SK-N-SH treated with all-trans-retinoic acid at 6 μM for 48 hours (cell line): ENCODE measurements around the gene NEAT1.

Experiments used
- ATAC-seq: fragments of 200-7000 bp; cut with Tn5 transposase; 3 replicates; pipeline ENCODE4 v1.9.1; 2020; ENCODE audit warnings: mild to moderate bottlenecking, moderate library complexity
- BACH2 ChIP-seq: fragments of 250-450 bp; sonication (Bioruptor Pico); IDR thresholded peaks from 2 replicates; pipeline ENCODE4 v1.9.0; 2021; ENCODE audit warnings: mild to moderate bottlenecking, borderline replicate concordance
- CSDC2 ChIP-seq: fragments of 250-450 bp; sonication (Bioruptor Pico); IDR thresholded peaks from 2 replicates; pipeline ENCODE4 v1.5.0; 2020; ENCODE audit warnings: mild to moderate bottlenecking, moderate library complexity
- ESRRG ChIP-seq: fragments of 250-450 bp; sonication (Bioruptor Pico); IDR thresholded peaks from 2 replicates; pipeline ENCODE4 v1.6.1; 2021; ENCODE audit warnings: mild to moderate bottlenecking
- GLIS3 ChIP-seq: fragments of 250-450 bp; sonication (Bioruptor Pico); IDR thresholded peaks from 2 replicates; pipeline ENCODE4 v1.5.0; 2020; ENCODE audit warnings: mild to moderate bottlenecking, moderate library complexity
- ISL1 ChIP-seq: fragments of 250-450 bp; sonication (Bioruptor Pico); IDR thresholded peaks from 2 replicates; pipeline ENCODE4 v2.1.2; 2022; ENCODE audit warnings: mild to moderate bottlenecking, moderate library complexity
- OSR1 ChIP-seq: fragments of 250-450 bp; sonication (Bioruptor Pico); IDR thresholded peaks from 2 replicates; pipeline ENCODE4 v1.8.0; 2022; ENCODE audit warnings: moderate library complexity, mild to moderate bottlenecking, inconsistent platforms
- PPARA ChIP-seq: fragments of 250-450 bp; sonication (Bioruptor Pico); IDR thresholded peaks from 2 replicates; pipeline ENCODE4 v1.5.0; 2020; ENCODE audit warnings: mild to moderate bottlenecking, borderline replicate concordance
- RARB ChIP-seq: fragments of 250-450 bp; sonication (Bioruptor Pico); IDR thresholded peaks from 2 replicates; pipeline ENCODE4 v1.8.0; 2021; ENCODE audit warnings: mild to moderate bottlenecking, moderate library complexity
- SNAI2 ChIP-seq: fragments of 250-450 bp; sonication (Bioruptor Pico); IDR thresholded peaks from 2 replicates; pipeline ENCODE4 v1.5.0; 2020; ENCODE audit warnings: mild to moderate bottlenecking, moderate library complexity
- TOX ChIP-seq: fragments of 250-450 bp; sonication (Bioruptor Pico); IDR thresholded peaks from 2 replicates; pipeline ENCODE4 v1.8.0; 2021; ENCODE audit warnings: mild to moderate bottlenecking, moderate library complexity, borderline replicate concordance
- ZC3H10 ChIP-seq: fragments of 250-450 bp; sonication (Bioruptor Pico); IDR thresholded peaks from 2 replicates; pipeline ENCODE4 v1.5.1; 2021; ENCODE audit warnings: mild to moderate bottlenecking, moderate library complexity
- ZFP3 ChIP-seq: fragments of 250-450 bp; sonication (Bioruptor Pico); IDR thresholded peaks from 2 replicates; pipeline ENCODE4 v1.5.0; 2020; ENCODE audit warnings: mild to moderate bottlenecking, moderate library complexity
- ZFP30 ChIP-seq: fragments of 450-650 bp; formaldehyde crosslinking; IDR thresholded peaks from 2 replicates; pipeline ENCODE4 v1.5.0; 2022; ENCODE audit warnings: mild to moderate bottlenecking, moderate library complexity
- ZNF565 ChIP-seq: fragments of 450-650 bp; formaldehyde crosslinking; conservative IDR thresholded peaks from 2 replicates; pipeline ENCODE4 v1.5.0; 2020; ENCODE audit warnings: low read depth, mild to moderate bottlenecking, moderate library complexity
- ZNF70 ChIP-seq: fragments of 450-650 bp; formaldehyde crosslinking; IDR thresholded peaks from 2 replicates; pipeline ENCODE4 v1.5.0; 2020; ENCODE audit warnings: mild to moderate bottlenecking, moderate library complexity
- ZNF8 ChIP-seq: fragments of 450-650 bp; formaldehyde crosslinking; IDR thresholded peaks from 2 replicates; pipeline ENCODE4 v1.5.0; 2020; ENCODE audit warnings: mild to moderate bottlenecking, moderate library complexity
- TF ChIP-seq, protein P1 (sequence below): fragments of 250-450 bp; sonication (Bioruptor Pico); IDR thresholded peaks from 2 replicates; pipeline ENCODE4 v1.5.1; 2021; ENCODE audit warnings: mild to moderate bottlenecking, moderate library complexity
- TF ChIP-seq, protein P2 (sequence below): fragments of 250-450 bp; sonication (Bioruptor Pico); IDR thresholded peaks from 2 replicates; pipeline ENCODE4 v1.5.1; 2020; ENCODE audit warnings: low read depth, mild to moderate bottlenecking, moderate library complexity
- TF ChIP-seq, protein P3 (sequence below): fragments of 250-450 bp; sonication (Bioruptor Pico); IDR thresholded peaks from 2 replicates; pipeline ENCODE4 v1.8.0; 2020; ENCODE audit warnings: mild to moderate bottlenecking, moderate library complexity, borderline replicate concordance
- TF ChIP-seq, protein P4 (sequence below): fragments of 250-450 bp; sonication (Bioruptor Pico); IDR thresholded peaks from 2 replicates; pipeline ENCODE4 v1.5.0; 2020; ENCODE audit warnings: mild to moderate bottlenecking, moderate library complexity

Gene NEAT1

DNA sequence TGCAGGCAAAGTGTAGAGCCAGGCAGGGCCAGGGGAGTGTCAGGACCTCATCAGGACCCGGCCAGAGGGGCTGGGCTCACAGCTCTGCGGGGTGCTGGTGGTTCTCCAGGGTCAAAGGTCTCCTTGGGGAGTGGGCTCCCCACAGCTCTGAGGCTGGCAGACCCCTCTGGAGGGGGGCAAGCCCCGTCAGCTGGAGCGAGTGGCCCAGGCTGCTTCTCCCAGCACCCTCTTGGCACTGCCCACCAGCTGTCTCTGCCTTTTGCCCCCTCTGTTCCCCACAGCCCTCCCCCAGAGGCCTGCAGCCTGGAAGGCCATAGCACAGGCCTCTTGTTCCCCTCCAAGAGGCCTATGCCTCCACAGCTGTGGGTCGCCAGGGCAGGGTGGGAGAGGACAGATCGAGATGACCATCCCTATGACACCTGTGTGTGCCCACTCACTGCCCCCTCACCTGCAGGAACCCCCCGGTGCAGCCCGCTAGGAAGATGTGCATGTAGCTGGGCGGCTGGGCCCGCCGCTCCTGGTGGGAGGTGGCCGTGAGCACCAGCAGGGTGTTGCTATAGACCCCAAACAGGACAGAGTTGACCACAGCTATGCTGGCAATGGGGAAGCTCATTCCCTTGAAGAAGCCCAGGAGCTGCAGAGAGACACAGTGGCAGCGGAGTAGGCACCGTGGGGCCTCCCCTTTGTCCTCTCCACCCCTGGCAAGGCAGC, 43.5 kb upstream of the NEAT1 start:
- TF ChIP-seq ZFP3 (no peak), ESRRG (CRISPR knock-in tag) (no peak), OSR1 (CRISPR knock-in tag) (no peak), ZFP30 (CRISPR knock-in tag) (no peak), SNAI2 (CRISPR knock-in tag) (no peak), CSDC2 (CRISPR knock-in tag) (no peak), ZNF70 (CRISPR knock-in tag) (no peak), ZC3H10 (CRISPR knock-in tag) (no peak), ZNF8 (CRISPR knock-in tag) (no peak), BACH2 (CRISPR knock-in tag) (no peak)
- TF ChIP-seq, protein P1, sequence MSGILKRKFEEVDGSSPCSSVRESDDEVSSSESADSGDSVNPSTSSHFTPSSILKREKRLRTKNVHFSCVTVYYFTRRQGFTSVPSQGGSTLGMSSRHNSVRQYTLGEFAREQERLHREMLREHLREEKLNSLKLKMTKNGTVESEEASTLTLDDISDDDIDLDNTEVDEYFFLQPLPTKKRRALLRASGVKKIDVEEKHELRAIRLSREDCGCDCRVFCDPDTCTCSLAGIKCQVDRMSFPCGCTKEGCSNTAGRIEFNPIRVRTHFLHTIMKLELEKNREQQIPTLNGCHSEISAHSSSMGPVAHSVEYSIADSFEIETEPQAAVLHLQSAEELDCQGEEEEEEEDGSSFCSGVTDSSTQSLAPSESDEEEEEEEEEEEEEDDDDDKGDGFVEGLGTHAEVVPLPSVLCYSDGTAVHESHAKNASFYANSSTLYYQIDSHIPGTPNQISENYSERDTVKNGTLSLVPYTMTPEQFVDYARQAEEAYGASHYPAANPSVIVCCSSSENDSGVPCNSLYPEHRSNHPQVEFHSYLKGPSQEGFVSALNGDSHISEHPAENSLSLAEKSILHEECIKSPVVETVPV = no peak
- TF ChIP-seq, protein P2, sequence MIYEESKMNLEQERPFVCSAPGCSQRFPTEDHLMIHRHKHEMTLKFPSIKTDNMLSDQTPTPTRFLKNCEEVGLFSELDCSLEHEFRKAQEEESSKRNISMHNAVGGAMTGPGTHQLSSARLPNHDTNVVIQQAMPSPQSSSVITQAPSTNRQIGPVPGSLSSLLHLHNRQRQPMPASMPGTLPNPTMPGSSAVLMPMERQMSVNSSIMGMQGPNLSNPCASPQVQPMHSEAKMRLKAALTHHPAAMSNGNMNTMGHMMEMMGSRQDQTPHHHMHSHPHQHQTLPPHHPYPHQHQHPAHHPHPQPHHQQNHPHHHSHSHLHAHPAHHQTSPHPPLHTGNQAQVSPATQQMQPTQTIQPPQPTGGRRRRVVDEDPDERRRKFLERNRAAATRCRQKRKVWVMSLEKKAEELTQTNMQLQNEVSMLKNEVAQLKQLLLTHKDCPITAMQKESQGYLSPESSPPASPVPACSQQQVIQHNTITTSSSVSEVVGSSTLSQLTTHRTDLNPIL (CRISPR knock-in tag) = no peak
- TF ChIP-seq, all 23 proteins: peak for 0
- no peak for ATAC-seq

DNA sequence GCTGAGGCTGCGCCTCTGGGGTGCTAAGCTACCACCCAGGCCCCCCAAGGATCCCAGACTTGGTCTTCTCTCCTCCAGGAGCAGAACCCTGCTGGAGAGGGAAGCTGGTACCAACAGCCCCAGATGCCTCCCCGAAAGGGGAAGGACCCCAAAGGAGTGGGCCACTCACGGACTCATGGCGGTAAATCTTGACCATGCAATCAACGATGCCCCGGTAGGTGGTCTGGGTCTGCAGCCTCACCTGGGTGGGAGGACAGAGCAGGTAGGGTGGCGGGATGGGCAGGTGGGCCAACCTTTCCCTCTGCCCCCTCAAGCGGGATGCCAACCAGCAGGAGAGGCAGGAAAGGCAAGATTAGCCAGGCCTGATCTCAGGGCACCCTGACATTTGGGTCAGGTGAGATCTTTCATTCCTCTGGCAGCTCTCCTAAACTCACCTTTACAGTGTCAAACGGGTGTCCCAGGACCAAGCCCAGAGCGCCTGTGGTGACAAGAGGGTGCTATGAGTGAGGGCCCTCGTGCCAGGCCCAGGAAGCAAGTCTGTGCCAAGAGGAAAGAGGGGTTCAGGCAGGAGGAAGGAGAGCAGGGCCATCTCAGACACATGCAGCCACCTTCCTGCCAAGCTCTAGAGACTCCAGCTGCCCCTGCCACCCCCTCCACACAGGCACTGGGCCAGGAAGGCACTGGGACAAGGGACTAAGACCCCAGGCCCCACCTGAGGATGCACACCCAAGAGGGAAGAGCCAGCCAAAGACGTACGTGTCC, 42.7 kb upstream of the NEAT1 start:
- TF ChIP-seq, protein P3, sequence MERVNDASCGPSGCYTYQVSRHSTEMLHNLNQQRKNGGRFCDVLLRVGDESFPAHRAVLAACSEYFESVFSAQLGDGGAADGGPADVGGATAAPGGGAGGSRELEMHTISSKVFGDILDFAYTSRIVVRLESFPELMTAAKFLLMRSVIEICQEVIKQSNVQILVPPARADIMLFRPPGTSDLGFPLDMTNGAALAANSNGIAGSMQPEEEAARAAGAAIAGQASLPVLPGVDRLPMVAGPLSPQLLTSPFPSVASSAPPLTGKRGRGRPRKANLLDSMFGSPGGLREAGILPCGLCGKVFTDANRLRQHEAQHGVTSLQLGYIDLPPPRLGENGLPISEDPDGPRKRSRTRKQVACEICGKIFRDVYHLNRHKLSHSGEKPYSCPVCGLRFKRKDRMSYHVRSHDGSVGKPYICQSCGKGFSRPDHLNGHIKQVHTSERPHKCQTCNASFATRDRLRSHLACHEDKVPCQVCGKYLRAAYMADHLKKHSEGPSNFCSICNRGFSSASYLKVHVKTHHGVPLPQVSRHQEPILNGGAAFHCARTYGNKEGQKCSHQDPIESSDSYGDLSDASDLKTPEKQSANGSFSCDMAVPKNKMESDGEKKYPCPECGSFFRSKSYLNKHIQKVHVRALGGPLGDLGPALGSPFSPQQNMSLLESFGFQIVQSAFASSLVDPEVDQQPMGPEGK (CRISPR knock-in tag) = no peak
- TF ChIP-seq RARB (CRISPR knock-in tag) = no peak
- no peak for TF ChIP-seq ZFP3
- TF ChIP-seq, protein P1 = no peak
- TF ChIP-seq ZNF565 = no peak
- TF ChIP-seq ZNF8 (CRISPR knock-in tag) = no peak
- no peak for TF ChIP-seq PPARA
- TF ChIP-seq TOX (CRISPR knock-in tag) = no peak
- no peak for TF ChIP-seq ZNF70 (CRISPR knock-in tag)
- no peak for TF ChIP-seq ZFP30 (CRISPR knock-in tag)
- no peak for TF ChIP-seq ISL1
- no peak for TF ChIP-seq BACH2 (CRISPR knock-in tag)
- TF ChIP-seq, protein P2 (CRISPR knock-in tag) = no peak
- TF ChIP-seq SNAI2 (CRISPR knock-in tag) = no peak
- TF ChIP-seq GLIS3 = no peak
- TF ChIP-seq, protein P4, sequence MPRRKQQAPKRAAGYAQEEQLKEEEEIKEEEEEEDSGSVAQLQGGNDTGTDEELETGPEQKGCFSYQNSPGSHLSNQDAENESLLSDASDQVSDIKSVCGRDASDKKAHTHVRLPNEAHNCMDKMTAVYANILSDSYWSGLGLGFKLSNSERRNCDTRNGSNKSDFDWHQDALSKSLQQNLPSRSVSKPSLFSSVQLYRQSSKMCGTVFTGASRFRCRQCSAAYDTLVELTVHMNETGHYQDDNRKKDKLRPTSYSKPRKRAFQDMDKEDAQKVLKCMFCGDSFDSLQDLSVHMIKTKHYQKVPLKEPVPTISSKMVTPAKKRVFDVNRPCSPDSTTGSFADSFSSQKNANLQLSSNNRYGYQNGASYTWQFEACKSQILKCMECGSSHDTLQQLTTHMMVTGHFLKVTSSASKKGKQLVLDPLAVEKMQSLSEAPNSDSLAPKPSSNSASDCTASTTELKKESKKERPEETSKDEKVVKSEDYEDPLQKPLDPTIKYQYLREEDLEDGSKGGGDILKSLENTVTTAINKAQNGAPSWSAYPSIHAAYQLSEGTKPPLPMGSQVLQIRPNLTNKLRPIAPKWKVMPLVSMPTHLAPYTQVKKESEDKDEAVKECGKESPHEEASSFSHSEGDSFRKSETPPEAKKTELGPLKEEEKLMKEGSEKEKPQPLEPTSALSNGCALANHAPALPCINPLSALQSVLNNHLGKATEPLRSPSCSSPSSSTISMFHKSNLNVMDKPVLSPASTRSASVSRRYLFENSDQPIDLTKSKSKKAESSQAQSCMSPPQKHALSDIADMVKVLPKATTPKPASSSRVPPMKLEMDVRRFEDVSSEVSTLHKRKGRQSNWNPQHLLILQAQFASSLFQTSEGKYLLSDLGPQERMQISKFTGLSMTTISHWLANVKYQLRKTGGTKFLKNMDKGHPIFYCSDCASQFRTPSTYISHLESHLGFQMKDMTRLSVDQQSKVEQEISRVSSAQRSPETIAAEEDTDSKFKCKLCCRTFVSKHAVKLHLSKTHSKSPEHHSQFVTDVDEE (CRISPR knock-in tag) = no peak
- TF ChIP-seq, all 23 proteins: peak for 0
- ATAC-seq = no peak
